Inflammatory macrophage (primary cell): ENCODE data around the gene CENPP.

Source experiments
- DNase-seq, 2 donors: peaks; one replicate each; pipeline ENCODE4 v3.0.0-alpha.2; 2020 to 2022

Gene CENPP

DNA sequence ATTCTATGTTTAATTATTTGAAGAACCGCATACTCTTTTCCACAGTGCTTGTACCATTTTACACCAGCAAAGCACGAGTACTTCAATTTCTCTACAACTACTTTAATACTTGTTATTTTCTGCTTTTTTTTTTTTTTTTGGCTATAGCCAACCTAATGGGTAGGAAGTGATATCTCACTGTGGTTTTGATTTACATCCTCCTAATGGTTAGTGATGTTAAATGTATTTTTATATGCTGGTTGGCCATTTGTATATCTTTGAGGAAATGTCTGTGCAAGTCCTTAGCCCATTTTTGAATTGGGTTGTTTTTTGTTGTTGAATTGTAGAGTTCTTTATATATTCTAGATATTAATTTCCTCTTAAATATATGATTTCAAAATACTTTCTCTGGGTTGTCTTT is 56.0 kb downstream of the CENPP start:
- DNase-seq: no peak

DNA sequence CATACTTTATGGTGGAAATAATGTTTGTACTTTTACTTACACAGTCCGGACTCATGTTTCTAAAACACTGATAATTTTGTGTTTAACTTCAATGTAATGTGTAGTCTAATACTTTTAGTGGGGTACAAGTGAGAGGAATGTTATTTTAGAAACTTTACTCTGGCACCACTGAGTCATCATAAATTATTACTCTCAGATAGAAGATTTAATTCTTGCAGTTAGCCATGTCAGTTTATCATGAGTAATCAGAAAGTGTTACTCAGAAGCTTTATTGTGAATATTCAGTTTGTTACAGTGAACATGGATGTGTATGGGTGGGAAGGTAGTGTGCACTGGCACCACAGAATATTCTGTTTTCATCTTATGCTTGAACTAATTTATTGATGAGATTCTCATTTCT is 58.6 kb downstream of the CENPP start:
- DNase-seq: no peak

DNA sequence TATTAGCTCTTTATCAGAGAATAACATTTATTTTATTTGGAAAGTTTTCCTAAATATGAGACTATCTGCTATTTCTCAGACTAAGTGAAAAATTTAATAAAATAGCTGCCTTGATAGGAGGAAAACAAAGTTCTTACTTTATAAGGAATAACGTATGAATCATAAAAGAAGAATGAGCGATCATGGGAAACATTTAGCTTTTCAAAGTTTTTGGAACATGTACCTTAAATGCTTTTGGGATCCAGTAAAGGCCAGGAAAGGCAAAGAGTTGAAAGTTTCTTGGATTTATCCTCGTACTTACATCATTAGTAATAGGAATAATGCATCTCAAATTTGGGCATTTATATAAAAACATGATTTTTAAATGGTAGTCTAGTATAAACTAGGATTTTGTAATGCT is 59.2 kb downstream of the CENPP start:
- DNase-seq: no peak

DNA sequence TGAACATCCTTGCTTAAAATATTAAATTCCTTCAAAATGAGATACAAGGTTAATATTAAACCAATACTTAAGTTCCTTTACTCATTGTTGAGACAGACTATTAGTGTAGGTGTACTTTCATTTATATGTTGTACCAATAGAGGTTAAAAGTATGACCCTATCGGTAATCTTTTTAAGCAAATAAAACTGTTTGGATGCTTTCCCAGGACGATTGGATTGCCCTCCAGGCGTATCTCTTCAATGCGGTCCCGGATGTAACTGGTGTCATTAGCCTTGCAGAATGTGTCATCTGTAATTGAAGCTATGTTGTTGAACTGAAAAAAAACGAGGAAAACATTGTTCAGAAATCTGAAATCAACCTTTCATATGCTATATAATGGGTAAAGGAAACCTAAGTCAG is 59.7 kb downstream of the CENPP start:
- no peak for DNase-seq

DNA sequence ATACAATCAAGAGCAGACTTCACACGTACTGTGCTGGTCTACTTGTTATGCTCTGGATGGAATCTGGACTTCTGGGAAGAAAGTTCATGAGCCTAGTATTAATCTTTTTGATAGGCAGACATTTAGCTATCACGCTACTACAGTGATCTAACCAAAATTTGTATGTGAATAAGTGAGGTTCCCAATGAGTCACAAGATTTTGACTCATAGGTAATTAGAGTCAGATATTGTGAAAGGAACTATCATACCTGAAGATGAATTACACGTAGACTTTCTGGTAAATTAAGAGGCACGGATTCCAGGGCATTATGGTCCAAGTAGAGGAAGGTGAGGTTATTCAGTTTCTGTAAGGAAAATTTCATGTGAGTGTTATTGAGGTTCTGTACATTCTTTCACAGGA is 60.2 kb downstream of the CENPP start:
- DNase-seq: no peak

DNA sequence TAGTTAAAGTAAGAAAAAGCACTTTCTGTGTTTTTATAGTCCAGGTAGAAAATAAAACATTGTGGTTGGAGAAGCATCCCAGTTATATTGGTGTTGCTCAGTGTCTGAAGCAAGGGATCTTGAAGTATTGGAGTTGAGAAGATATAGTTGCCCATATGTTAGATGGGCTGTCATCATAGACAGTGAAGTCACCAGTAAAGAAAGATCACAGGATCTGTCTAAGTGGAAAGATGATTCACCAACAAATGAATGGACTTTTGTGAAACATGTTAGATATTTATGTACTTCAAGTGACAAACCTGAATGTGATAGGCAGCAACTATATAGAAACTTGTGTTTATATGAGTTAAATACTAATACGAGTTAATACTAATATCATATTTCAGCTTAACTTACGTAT is 66.9 kb downstream of the CENPP start:
- DNase-seq: peak in 1 of 2 donors; percentile 10

DNA sequence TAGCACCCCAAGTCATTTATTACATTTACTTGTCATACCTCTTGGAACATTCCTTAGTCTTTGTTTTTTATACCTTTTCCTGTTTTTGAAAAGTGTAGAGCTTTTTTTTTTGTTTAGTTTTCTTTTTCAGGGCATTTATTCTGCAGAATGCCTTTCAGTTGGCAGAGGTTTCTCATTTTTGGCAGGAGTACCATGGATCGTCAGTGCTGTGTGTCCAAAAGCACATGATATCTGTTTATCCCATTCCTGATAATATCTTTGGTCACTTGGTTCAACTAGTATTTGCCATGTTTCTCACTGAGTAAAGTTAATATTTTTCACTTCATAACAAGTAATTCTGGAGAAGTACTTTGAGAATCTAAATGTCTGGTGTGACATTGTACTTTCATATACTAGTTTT is 67.9 kb downstream of the CENPP start:
- DNase-seq: no peak

DNA sequence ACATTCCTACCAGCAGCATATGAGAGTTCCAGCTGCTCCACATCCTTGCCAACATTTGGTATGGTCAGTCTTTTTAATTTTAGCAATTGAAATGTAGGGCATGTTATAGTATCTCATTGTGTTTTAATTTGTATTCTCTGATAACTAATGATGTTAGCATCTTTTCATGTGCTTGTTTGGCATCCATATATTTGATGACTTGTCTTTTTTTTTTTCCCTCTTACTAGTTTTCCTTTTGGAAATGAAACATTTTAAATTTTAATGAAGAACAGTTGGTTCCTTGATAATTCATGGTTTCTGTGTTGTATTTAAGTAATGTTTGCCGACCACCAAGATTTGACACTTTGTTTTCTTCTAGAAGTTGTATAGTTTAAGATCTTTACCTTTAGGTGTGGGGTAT is 69.9 kb downstream of the CENPP start:
- no peak for DNase-seq

DNA sequence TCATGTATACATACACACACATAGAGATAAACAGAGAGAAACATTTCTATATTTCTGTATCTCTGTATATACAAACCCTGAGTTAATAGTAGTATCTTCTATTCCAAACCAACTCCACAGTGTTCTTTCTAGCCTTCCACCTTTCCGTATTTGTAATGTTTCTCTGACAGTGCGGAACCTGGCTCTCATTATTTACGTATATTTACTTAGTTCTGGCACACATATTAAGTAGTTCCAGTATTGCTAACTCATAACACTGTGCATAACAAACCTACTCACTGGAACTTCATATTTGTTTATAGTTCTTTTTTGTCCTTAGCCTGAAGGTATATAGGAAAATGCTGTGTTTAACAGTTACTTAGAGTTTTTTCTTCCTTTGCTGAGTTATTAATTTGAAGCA is 72.1 kb downstream of the CENPP start:
- DNase-seq: no peak

DNA sequence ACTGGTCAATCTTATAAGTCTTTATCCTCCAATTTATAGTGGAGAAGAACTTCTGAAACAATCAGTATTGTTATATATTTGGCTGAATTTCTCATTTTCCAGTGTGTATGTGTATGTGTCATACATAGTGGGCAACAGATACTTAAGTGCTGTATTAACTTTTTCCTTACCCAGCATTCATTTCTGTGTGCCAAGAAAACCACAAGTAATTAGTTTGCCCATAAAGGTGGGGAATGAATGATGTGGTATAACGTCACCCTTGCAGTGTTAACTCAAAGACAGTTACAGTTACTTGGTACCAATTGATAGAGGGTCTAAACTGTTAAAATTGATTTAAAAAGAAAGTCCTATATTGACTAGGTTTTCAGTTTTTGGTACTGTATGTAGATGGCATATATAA is 76.6 kb downstream of the CENPP start:
- DNase-seq: no peak

DNA sequence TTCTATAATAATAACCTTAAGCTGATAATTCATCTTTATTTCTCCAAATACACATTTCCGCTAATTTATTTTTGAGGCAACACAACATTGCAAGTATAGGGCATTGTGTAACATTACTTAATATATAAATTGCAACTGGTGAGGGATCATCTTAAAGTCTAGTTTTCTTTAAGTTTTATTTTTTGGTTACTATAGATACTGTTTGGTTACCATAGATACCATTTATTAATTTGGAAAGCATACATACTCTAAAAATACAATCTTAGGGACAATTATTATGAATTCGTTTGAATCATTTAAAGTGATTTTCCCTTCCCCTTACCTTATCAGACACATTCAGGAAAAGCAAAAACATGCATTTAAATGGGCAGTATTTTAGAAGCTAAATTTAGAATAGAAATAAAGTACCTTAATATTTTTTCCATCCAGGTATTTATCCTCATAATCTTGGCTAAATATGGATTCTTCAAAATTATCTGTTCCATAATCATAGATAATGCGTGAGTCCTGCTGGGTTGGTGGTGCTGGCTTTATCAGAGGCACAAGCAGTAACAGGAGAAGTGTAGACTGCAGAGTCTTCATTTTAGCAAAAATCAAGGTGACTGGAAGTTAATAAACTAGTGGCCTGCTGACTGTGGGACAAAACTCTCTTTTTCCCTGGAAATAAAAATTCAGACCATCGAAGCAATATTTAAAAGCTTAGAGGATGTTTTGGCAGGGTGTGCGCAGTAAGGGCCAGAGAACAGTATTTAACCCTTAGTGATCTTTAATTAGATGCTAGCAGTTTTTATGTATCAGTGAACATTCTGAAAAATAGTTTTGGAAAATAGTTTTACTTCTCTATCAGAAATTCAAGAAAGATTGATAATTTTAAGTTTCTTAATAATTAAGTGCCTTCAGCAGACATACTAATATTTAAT is 77.3 kb downstream of the CENPP start:
- DNase-seq: no peak

DNA sequence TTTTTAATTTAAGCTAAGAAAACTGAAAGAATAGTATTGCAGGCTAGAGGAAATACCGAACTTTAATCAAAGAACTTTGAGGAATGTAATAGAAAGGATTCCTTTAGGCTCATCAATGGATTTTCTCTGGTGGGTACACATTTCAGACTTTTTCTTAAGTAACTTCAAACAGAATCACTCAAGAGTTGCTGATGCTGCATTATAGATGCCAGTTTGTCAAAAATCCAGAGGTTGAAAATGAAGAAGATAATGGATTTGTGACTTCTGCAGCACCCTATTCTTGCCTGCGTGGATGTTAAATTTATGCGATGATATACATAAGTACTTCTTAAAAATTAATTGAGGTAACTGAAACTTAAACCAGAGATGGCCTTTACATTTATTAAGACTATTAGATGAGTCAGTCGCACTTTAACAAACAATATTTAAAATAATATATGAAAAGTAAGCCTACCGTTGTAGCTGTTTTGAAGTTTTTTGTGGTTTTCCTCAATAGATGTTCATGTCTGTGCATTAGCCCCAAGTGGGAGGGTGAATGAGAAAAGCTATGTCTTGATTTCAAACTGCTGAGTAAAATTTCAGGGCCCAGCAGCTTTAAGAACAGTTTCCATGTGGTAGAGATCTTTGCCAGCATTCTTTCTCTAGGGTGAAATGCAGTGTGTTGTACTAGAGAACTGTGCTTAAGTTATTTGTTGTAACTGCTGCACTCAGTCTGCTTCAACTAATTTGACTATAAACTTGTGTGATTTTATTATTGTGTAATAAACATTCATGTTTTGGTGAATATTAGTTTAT is 78.5 kb downstream of the CENPP start, which contains the start of gene OGN:
OGN (minus strand) TSS at position 537 of the 795 bp plus-strand sequence. CDS start 1,171 bp downstream, outside the sequence.
- no peak for DNase-seq

DNA sequence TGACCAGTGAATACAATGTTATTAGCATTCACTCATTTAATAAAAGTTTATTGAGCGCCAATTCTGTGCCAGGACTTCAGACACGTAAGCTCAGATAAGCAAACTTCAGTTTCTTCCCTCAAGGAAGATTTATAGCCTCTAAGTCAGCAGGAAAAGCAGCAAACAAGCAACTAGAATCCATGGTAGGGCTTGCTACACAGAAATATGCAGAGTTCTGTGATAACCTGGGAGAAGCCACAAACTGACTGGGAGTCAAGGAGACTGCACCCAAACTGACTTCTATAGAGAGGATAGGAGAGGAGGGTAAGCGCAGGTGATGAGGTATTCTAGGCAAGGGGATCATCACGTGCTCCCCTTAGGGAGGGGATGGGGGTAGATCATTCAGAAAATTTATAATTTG is 80.1 kb downstream of the CENPP start:
- no peak for DNase-seq

DNA sequence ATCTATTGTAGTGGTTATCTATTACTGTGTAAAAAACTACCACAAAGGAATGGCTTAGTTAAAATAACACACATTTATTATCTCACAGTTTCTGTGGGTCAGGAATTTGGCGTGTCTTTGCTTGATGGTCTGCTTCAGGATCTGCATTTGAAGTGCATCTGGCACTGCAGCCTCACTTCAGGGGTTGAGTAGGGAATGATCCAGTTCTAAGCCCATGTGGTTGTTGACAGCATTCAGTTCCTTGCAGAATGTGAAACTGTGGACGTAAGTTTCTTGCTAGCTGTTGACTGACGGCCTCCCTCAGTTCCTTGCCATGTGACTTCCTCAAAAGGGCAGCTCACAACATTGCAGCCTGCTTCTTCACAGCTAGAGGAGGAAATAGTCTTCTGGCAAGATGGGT is 80.7 kb downstream of the CENPP start:
- DNase-seq: peak; percentile 85 to 93

DNA sequence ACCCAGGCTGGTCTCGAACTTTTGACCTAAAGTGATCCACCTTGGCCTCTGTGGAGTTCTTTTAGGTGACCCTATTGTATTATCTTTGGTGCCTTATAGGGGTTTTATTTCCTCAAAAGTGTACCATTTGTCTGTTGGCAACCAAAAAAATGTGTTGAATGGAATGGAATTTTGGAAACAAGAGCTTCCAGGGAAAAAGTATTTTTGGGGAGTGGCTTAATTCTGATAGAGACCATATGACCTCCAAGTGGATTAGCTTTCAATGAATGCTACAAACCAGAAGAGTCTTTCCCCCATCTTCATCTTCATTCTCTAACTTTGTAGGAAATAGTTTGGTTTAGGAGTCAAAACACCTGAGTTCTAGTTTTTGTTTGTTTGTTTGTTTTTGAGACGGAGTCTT is 82.1 kb downstream of the CENPP start:
- no peak for DNase-seq

DNA sequence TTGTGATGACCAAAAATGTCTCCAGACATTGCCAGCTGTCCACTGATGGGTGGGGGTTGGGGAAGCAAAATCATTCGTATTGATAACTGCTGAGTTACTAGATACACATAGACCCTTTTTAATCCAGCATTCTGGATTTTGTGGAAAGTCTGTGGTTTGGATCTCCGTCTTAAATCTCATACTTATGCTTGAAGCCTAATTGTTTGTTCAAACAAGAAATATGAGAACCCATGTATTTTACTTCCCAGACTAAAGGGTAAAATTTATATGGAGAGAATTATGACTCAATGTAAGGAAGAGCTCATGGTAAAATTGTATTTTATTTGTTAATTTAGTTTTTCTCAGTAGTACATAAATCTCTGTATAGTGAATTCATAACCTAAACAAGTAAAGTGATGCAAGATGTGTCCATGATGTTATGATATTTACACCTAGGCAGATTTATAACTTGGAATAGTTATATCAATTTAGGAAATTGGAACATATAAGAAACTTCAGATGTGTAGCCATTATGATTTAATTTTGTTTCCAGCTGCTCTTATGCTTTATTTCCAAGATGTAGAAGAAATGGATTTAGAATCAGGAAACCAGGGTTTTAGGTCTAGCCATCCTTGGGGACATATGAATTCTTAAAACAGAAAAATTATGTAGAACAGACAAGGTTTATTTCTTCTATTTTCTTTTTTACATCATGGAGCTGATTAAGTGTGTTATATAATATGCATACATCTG is 83.2 kb downstream of the CENPP start:
- no peak for DNase-seq

DNA sequence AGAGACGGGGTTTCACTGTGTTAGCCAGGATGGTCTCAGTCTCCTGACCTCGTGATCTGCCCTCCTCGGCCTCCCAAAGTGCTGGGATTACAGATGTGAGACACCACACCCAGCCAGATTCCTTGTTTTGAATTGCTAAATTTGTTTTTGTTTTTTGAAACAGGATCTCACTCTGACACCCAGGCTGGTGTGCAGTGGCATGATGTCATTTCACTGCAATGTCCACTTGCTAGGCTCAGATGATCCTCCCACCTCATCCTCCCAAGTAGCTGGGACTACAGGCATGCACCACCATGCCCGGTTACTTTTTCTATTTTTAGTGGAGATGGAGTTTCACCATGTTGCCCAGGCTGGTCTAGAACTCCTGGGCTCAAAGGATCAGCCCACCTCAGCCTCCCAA is 85.4 kb downstream of the CENPP start:
- peak; percentile 54 to 77 for DNase-seq

DNA sequence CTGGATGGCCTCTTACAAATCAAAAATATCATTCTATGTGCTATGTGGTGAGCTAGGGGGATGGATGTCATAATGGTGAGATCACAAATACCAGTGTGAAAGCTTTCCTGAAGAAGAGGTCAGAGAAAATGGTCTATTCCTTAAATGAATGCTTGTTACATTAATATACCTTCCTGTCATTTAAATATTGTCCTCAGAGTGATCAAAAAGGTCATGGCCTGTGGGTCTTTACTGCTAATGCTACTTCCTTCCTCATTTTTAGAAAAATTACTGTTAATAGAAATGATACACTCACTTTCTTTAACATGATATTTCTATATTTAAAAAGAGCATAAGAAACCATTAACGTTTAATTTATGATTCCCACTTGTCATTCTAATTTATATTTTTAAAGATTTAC is 88.8 kb downstream of the CENPP start:
- peak; percentile 9 to 28 for DNase-seq

DNA sequence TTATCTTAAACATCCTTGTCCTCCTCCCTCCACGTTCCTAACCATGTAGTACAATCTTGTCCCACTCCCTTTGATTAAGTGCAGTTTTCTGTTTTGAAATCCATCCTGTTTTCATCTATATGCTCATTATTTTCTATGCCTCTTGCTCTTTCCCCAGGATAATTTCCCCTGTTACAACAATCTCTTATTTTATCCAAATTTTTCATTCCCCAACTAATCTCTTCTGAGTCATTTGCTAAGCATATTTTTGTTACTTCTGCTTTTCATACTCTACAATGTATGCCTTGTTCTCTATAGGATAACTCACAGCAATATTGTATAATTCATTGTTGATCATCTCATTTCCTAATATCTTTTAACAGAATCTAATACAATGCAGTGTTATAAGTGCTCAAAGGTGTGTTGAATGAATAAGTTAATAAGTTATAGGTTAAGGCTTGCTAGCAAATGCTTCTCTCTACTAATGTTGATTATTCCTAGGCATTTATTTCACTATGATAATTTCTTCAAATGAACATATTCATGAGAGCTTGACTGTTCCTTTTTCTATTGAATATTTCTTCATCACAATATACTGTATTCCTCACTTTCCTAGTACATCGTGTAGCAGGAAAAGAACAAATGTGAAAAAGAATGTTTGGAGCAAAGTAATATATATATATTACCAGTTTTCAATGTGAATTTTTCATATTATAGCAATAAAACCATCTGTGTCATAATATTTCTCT is 97.0 kb downstream of the CENPP start:
- peak in 1 of 2 donors; percentile 31 for DNase-seq

DNA sequence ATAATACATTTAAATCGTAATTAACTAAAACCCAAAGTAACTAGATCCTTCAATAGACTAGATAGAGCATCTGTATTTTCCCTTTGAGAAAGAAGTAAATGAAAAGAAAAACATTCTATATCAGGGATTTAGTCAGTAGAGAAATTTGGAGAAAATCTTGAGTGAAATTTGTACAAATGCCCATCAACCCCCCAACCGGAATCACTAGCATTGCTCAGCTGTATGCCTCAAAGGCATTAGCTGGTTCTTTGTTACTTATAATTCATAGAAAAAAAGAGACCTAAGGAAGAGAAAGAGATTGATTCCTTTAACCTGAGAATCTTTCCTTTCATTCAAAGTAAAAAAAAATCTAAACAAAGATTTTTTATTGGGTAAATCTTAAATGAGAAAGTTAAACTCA is 97.9 kb downstream of the CENPP start:
- DNase-seq: no peak

DNA sequence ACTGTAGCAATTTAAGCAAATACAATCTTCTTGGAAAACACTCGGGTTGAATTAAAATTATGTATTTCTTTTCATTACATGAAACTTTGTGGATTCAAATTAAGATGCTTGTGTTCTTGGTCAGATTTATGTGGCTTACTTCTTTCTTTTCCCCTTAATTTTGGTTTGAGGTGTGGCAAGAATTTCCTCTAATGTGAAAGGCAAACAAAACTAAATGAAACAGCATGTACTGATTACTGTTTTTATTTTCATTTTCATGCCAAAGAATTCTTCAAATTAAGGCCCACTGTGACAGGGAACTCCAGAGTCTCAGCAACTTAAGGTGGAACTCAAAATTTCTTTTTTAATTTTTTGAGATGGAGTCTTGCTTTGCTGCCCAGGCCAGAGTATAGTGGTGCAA is 98.6 kb downstream of the CENPP start, which contains the start of gene OMD:
OMD (minus strand) TSS at position 132 of the 400 bp plus-strand sequence. CDS start 6,913 bp downstream, outside the sequence.
- no peak for DNase-seq

DNA sequence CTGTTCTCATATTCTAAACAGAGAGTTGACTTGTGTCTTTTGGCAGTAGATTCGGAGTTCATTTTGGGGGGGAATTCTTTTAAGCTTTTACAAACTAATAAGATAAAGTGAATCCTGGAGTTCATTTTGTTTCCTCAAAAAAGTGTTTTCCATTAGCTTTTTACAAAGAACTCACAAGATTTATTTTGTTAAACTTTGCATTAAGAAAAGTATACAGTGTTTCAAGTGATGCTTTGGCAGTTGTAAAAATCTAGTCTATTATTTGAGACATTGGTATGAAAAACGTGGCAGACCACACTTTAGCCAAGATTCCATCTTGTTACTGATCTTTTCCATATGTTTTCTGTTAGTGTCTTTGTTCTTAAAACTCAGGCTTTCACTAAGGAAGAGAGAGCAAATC is 99.7 kb downstream of the CENPP start:
- no peak for DNase-seq
